ENCODE results near the gene SCLY.

The SCLY gene

DNA sequence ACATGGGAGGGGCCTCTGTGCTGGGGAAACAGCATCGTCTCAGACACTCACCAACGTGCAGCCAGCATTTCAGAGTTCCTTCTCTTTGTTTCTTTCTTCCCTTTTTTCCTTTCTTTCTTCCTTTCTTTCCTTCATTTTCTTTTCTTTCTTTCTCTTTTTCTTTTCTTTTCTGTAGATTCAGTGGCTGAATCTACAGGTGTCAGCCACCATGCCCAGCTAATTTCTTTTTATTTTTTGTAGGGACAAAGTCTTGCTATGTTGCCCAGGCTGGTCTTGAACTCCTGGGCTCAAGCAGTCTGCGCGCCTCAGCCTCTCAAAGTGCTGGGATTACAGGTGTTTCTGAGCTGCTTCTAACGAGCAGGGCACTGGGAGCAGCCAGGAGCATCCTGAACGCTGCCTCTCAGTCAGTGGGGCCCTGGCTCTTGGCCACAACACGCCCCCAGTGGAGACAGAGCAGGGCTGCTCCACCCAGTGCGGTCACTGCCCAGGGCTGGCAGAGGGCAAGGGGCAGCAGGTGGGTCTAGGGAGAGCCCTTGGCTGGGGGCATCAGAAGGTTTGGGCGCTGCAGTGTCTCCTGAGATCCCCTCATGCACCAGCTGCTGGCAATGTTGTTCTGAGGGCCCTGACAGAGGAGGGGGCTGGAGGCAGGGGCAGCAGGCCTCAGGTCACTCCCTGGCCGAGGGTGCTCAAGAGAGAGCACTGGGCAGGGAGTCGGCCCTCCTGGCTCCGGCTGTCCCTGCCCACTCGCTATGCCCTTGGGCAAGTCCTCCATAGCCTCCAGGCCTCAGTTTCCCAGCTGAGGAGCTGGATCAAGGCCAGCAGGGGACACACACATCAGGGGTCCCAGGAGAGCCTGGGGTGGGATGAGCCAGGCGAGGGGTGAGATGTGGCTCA lies 72.9 kb downstream of the SCLY start:
- no peak overlapping the region for H3K27ac Mint-ChIP-seq
- no peaks in the 10 kb centered on the region for H3K27me3 Mint-ChIP-seq
- DNase-seq = no peak
- H3K4me3 Mint-ChIP-seq = no peak overlapping the region
- H3K9me3 Mint-ChIP-seq = no peaks in the 10 kb centered on the region
- no peaks in the 10 kb centered on the region for H3K4me1 Mint-ChIP-seq (ENCODE audit: low read depth)
- no peaks in the 10 kb centered on the region for H3K36me3 Mint-ChIP-seq (ENCODE audit: low read depth)

DNA sequence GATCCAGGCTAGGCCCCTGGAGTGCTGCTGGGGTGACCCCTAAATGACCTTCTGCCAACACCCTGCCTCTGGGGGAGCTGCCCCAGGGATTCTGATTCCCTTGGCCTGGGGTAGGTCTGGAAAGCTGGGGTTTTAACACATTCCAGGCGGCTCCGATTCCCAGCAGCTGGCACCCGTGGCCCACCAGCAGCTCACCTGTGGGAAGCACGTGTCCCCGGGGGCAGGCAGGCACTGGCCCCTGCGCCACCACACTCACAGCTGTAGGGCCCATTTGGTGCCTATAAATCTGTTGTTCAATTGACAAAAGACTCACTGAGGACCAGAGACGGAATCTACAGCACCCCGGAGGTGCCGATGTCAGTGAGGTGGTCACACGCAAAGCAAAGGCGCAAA lies 73.6 kb downstream of the SCLY start:
- H3K27me3 Mint-ChIP-seq = no peaks in the 10 kb centered on the region
- H3K9me3 Mint-ChIP-seq = no peaks in the 10 kb centered on the region
- no peak for DNase-seq
- H3K27ac Mint-ChIP-seq = no peak overlapping the region
- no peaks in the 10 kb centered on the region for H3K4me1 Mint-ChIP-seq (ENCODE audit: low read depth)
- no peaks in the 10 kb centered on the region for H3K36me3 Mint-ChIP-seq (ENCODE audit: low read depth)
- H3K4me3 Mint-ChIP-seq = no peak overlapping the region

DNA sequence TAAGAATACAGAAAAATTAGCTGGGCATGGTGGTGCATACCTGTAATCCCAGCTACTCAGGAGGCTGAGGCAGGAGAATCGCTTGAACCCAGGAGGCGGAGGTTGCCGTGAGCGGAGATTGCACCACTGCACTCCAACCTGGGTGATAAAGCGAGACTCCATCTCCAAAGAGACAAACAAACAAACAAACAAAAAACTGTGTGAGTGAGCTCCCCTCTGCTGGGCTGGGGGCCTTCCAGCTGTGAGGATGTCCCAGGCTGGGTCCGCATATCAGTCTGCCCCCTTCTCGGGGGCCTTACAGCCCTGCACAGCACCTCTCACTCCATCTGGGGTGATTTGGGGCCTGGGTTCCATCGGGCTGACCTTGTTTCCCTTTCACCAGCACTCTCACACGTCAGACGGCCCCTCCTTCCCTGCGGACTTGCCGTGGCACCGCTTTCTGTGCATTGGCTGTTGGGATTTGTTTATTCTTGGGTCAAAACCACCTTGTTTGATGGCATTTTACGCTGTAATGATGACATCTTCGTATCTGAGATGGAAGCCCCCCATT lies 74.9 kb downstream of the SCLY start:
- Mint-ChIP-seq H3K27me3 (no peaks in the 10 kb centered on the region), H3K27ac (no peak overlapping the region)

DNA sequence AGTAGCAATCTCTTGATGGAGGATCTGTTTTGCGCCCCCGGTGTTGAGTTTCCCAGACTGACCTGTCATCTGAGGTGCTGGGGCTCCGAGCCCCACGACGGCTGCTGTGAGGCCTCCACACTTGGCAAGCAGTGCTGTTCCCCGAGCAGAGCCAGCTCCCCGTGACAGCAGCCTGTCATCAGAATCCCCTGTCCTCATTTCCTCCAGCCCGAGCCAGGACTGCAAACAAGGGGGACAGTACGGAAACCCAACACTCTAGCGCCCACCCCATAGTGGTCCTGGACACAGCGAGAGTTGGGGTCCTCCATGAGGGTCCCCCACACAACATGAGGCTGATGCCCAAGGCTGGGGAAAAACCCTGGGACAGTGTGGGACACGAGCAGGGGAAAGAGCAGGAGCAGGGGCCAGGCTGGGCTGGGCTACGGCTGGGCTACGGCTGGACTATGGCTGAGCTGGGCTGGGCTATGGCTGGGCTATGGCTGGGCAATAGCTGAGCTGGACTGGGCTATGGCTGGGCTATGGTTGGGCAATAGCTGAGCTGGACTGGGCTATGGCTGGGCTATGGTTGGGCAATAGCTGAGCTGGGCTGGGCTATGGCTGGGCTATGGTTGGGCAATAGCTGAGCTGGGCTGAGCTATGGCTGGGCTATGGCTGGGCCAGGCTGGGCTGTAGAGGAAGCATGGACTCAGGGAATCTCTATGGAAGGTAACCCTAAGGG lies 76.2 kb downstream of the SCLY start:
- Mint-ChIP-seq H3K27ac (no peak overlapping the region), H3K4me3 (no peak overlapping the region), H3K36me3 (ENCODE audit: low read depth) (no peaks in the 10 kb centered on the region), H3K27me3 (no peaks in the 10 kb centered on the region), H3K9me3 (no peaks in the 10 kb centered on the region), H3K4me1 (ENCODE audit: low read depth) (peaks cover 6% of the 10 kb centered on the region)
- DNase-seq = no peak

More for the DNA sequence above, 74.9 kb downstream of the SCLY start:
- no peak for DNase-seq
- H3K4me3 Mint-ChIP-seq = no peak overlapping the region
- no peaks in the 10 kb centered on the region for H3K4me1 Mint-ChIP-seq (ENCODE audit: low read depth)
- no peaks in the 10 kb centered on the region for H3K36me3 Mint-ChIP-seq (ENCODE audit: low read depth)
- H3K9me3 Mint-ChIP-seq = no peaks in the 10 kb centered on the region

DNA sequence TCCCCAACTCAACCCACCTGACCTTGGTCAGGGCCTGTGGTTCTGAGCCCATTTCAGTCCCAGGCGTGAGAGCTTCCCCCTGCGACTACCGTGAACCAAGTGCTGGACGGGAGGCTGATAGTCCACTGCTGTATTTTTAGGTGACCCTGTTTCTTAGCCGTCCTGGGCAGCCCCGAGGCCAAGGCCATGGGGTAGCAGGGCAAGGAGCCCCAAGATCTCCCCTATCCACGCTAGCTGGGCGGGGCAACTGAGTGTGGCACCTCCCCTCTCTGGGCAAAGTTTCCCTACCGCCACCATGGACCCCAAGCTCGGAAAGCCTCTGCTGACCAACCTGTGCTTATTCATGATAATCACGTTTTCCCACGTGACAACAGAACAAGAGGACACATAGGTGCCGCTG lies 77.1 kb downstream of the SCLY start:
- H3K27ac Mint-ChIP-seq = no peak overlapping the region
- no peaks in the 10 kb centered on the region for H3K27me3 Mint-ChIP-seq
- H3K9me3 Mint-ChIP-seq = no peaks in the 10 kb centered on the region
- no peak for DNase-seq
- no peaks in the 10 kb centered on the region for H3K36me3 Mint-ChIP-seq (ENCODE audit: low read depth)
- no peak overlapping the region for H3K4me3 Mint-ChIP-seq
- peaks cover 6% of the 10 kb centered on the region for H3K4me1 Mint-ChIP-seq (ENCODE audit: low read depth)

DNA sequence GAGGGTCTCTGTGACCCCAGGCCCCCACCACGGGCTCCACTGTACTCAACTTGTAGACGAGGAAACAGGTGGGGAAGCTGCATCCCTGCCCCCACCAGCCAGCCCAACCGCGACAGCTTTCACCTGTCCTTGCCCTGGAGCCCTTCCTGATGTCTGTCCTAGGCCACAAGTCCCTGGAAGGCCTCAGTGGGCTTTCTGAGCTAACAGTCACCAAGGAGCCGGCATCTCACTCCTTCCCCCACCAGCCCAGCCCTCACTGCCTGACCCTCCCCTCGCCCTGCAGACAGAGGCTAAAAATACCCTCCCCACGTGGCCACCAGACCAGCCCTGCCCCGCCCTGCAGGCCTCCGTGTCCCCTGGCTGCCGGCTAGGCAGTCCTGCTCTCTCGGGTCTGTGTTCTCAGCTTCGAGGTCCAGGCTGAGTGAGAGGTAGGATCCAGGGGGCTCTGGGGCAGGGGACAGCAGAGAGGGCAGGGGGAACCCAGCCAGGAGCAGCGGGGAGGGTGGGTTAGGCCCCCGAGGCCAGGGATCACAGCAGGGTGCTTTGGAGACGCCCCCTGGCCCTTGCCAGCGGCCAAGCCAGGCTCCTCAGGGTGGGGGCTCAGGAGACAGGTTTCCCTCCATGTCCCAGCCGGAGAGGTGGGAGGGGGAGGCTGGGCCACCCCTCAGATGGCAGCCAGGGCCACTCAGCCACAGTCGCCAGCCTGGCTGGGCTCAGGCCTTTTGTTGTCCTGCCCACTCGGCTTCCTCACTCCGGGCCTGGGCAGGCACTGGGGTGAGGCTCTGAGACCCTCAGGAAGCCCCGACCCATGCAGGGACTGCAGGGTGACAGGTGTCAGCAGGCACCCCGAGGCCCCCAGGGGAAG lies 77.8 kb downstream of the SCLY start, which contains the start of gene KLHL30:
Gene KLHL30 (plus strand): TSS at position 338 of the 865 bp plus-strand sequence. CDS start 2,087 bp downstream, outside the sequence.
- H3K4me1 Mint-ChIP-seq (ENCODE audit: low read depth) = peaks cover 6% of the 10 kb centered on the region
- H3K9me3 Mint-ChIP-seq = no peaks in the 10 kb centered on the region
- H3K36me3 Mint-ChIP-seq (ENCODE audit: low read depth) = no peaks in the 10 kb centered on the region
- no peak within 1 kb of the TSS for H3K27ac Mint-ChIP-seq
- DNase-seq = no peak
- no peaks in the 10 kb centered on the region for H3K27me3 Mint-ChIP-seq
- no peak within 1 kb of the TSS for H3K4me3 Mint-ChIP-seq

DNA sequence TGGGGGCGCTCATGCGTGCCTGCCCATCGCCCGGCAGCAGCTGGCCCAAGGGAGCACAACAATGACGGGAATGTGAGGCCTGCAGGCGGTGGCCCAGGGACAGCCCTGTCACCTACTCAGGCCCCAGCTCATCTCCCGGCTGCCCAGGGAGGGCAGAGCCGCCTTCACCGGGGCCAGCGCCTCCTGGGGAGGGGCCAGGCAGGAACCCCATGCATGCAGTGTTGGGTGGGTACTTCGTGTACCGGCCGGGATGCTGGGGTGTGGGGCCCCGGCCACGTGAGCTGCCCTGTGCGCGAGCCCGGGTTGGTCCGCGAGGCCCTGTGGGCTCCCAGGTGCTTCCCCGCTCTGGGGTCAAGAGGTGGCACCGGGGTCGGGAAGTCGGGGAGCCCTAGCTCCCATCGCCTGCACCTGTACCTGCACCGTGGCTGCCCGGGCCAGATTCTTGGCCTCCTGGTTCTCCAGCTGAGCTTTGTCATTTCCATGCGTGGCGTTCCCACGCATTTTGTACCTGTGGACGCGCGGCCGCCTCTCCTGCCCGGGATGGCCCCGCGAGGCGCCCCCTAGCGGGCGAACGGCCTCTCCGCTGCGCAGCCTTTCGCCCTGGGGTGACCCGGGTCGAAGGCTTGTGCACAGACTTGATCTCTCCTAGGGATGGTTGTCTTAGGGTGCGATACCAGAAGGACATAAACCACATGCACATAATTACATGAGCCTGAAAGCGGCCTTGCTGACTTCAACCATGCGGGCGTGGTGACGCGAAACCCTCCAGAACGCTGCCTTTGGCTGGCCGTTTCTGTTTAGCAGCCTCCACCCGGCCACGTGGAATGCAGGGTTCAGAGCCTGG lies 78.6 kb downstream of the SCLY start:
- Mint-ChIP-seq H3K4me3 (no peak overlapping the region), H3K9me3 (no peaks in the 10 kb centered on the region), H3K27ac (no peak overlapping the region), H3K36me3 (ENCODE audit: low read depth) (no peaks in the 10 kb centered on the region), H3K4me1 (ENCODE audit: low read depth) (peaks cover 9% of the 10 kb centered on the region), H3K27me3 (no peaks in the 10 kb centered on the region)
- DNase-seq = peak; percentile 58

DNA sequence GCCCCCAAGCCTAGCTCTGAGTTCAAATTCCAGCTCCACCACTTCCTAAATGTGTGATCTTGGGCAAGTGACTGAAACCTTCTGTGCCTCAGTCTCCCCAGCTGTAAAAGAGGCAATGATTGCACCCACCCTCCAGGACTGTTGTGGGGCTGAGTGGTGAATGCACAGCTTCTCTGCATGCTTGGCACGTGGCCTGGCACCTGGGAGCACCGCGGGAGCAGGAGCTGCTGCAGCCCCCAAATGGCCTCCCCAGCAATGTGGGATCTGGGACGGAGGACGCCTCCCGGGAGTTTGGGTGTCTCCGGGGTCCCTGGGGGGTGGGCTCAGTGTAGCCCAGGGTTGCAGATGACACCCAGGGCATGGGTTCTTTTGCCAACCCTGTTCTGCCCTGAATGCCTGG lies 79.2 kb downstream of the SCLY start:
- peaks cover 9% of the 10 kb centered on the region for H3K4me1 Mint-ChIP-seq (ENCODE audit: low read depth)
- H3K27me3 Mint-ChIP-seq = no peaks in the 10 kb centered on the region
- H3K27ac Mint-ChIP-seq = no peak overlapping the region
- no peaks in the 10 kb centered on the region for H3K9me3 Mint-ChIP-seq
- no peaks in the 10 kb centered on the region for H3K36me3 Mint-ChIP-seq (ENCODE audit: low read depth)
- no peak overlapping the region for H3K4me3 Mint-ChIP-seq
- DNase-seq = no peak

DNA sequence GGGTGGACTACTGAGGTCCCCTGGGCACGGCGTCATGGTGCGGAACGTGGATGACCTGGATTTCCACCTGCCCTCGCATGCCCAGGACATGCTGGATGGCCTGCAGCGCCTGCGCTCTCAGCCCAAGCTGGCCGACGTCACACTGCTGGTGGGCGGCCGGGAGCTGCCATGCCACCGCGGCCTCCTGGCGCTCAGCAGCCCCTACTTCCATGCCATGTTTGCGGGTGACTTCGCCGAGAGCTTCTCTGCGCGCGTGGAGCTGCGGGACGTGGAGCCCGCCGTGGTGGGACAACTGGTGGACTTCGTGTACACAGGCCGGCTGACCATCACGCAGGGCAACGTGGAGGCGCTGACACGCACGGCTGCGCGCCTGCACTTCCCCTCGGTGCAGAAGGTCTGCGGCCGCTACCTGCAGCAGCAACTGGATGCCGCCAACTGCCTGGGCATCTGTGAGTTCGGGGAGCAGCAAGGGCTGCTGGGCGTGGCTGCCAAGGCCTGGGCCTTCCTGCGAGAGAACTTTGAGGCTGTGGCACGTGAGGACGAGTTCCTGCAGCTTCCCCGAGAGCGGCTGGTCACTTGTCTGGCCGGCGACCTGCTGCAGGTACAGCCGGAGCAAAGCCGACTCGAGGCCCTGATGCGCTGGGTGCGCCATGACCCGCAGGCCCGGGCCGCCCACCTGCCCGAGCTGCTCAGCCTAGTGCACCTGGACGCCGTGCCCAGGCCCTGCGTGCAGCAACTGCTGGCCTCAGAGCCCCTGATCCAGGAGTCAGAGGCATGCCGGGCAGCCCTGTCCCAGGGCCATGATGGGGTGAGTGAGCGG lies 80.1 kb downstream of the SCLY start:
- no peak for DNase-seq
- H3K27me3 Mint-ChIP-seq = no peaks in the 10 kb centered on the region
- no peak overlapping the region for H3K4me3 Mint-ChIP-seq
- peaks cover 9% of the 10 kb centered on the region for H3K4me1 Mint-ChIP-seq (ENCODE audit: low read depth)
- H3K36me3 Mint-ChIP-seq (ENCODE audit: low read depth) = no peaks in the 10 kb centered on the region
- H3K27ac Mint-ChIP-seq = no peak overlapping the region
- H3K9me3 Mint-ChIP-seq = no peaks in the 10 kb centered on the region

DNA sequence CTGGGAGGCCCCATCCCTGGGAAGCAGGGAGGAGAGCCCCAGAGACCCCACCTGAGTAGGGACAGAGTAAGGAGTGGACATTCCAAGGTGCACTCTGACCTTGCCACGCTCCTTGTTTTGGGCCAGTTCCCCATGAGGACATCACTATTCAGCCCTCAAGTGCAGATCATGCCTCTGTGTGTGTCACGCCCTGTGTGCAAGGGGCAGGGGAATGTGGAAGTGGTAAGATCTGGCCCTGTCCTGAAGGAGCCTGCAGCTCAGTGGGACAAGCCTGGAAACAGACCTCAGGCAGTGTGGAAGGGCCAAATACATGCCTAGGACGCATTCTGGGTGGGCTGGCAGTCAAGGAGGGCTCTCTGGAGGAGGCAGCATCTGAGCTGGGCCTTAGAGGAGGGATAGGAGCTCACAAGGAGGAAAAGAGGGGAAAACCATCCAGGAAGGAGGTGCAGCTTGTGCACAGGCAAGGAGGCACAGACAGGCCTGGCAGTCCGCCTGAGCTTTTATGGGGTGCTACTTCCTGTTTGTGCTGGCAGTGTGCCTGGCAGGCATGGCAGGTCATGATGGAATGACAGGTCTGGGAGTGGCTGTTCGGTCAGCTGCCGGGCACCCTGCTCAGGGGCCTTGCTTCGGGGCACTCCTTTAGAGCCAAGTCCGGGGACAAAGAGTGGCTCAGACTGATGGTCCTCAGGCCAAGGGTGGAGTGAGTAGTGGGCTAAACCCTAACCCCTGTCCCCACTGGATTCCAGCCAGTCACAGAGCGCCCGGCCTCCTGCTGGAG lies 80.9 kb downstream of the SCLY start:
- no peaks in the 10 kb centered on the region for H3K27me3 Mint-ChIP-seq
- peaks cover 9% of the 10 kb centered on the region for H3K4me1 Mint-ChIP-seq (ENCODE audit: low read depth)
- no peak for DNase-seq
- H3K36me3 Mint-ChIP-seq (ENCODE audit: low read depth) = no peaks in the 10 kb centered on the region
- no peak overlapping the region for H3K4me3 Mint-ChIP-seq
- peak overlapping the region; percentile 2 for H3K27ac Mint-ChIP-seq
- H3K9me3 Mint-ChIP-seq = no peaks in the 10 kb centered on the region

DNA sequence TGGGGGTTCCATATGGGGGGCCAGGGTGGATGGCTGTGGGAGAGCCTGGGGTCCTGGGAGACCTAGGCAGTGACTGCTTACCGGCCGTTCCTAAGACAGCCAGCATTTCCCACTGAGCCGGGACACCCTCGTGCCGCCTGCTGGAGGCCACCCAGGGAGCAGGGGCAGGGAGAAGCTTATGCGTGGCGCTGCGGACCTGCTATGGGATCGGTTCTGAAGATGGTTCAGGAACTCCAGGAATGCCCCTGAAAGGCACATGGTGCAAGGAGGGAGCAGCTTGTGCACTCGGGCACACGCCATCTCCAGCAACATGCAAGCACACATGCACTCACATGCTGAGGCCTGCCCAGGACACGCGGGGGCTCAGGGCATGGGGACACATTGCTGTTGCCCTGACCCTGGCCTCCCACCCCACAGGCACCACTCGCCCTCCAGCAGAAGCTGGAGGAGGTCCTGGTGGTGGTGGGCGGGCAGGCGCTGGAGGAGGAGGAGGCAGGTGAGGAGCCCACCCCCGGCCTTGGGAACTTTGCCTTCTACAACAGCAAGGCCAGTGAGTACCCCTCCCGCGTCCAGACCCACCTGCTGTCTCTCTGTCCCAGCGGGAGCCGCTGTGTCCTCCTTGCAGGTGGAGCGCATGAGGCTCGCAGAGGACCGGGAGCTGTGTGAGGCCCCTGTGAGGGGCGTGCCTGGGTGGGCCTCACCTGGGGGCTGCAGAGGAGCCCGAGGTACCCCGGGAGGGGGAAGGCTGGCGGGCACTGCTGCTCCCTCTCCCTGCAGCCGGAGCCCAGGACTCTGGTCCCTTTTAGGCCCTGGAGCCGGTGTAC lies 81.8 kb downstream of the SCLY start:
- no peaks in the 10 kb centered on the region for H3K27me3 Mint-ChIP-seq
- H3K9me3 Mint-ChIP-seq = no peaks in the 10 kb centered on the region
- no peak overlapping the region for H3K4me3 Mint-ChIP-seq
- peaks cover 9% of the 10 kb centered on the region for H3K4me1 Mint-ChIP-seq (ENCODE audit: low read depth)
- DNase-seq = no peak
- no peaks in the 10 kb centered on the region for H3K36me3 Mint-ChIP-seq (ENCODE audit: low read depth)
- H3K27ac Mint-ChIP-seq = no peak overlapping the region

Data from activated T-cell treated with anti-CD3 and anti-CD28 coated beads, Interleukin-2, amount 50 U/mL, for 24 hours (primary cell).